H1 (cell line): Measurements from ENCODE around the gene MAST2. TPM values are rescaled to one million over a fixed set of nuclear protein-coding genes. Genes with fewer than 3 reads are reported as not detected.

Experiments used
- CTCF ChIA-PET: fragments of 300-600 bp; sonication (Branson Sonifier 250); formaldehyde crosslinking; loops from one replicate; lab custom pipeline; 2021; ENCODE audit not compliant: partially characterized antibody; lab: Charles Lee
- POLR2A ChIA-PET: fragments of 300-600 bp; sonication (Branson Sonifier 250); formaldehyde crosslinking; loops from one replicate; lab custom pipeline; 2021; ENCODE audit warnings: inconsistent platforms; ENCODE audit not compliant: partially characterized antibody; lab: Charles Lee
- DNase-seq, 2 experiments: peaks; one replicate each; pipeline versions ENCODE4 v3.0.0 to v3.0.0-alpha.2; 2010 to 2022; ENCODE audit warnings: low spot score in 2 of 2, low read depth in 1 of 2, mixed read lengths in 1 of 2
- FAIRE-seq: peaks from 2 replicates; lab custom pipeline; 2011; peaks lifted over from hg19 to GRCh38; lab: Jason Lieb, UNC
- H2AFZ ChIP-seq: 2 replicates; pipeline ENCODE4 v1.8.1; 2012; ENCODE audit warnings: low read length, inconsistent platforms
- H2AK5ac ChIP-seq: 2 replicates; pipeline ENCODE4 v1.6.1; 2013; ENCODE audit warnings: low read depth, low read length
- H2BK120ac ChIP-seq: replicated peaks from 2 replicates; pipeline ENCODE3; 2013; ENCODE audit warnings: low read depth, low read length, inconsistent platforms
- H2BK12ac ChIP-seq: 2 replicates; pipeline ENCODE4 v1.6.1; 2013; ENCODE audit warnings: low read depth, low read length
- H2BK15ac ChIP-seq: 2 replicates; pipeline ENCODE4 v1.6.1; 2013; ENCODE audit warnings: low read length
- H2BK20ac ChIP-seq: 2 replicates; pipeline ENCODE4 v1.6.1; 2013; ENCODE audit warnings: low read length
- H2BK5ac ChIP-seq: 2 replicates; pipeline ENCODE4 v1.6.1; 2013; ENCODE audit warnings: low read depth, low read length
- H3K14ac ChIP-seq: 2 replicates; pipeline ENCODE4 v1.6.1; 2013; ENCODE audit warnings: inconsistent platforms; ENCODE audit not compliant: insufficient read length
- H3K18ac ChIP-seq: 2 replicates; pipeline ENCODE4 v1.6.1; 2013; ENCODE audit warnings: low read length; ENCODE audit errors: extremely low read depth
- H3K23ac ChIP-seq: 2 replicates; pipeline ENCODE4 v1.6.1; 2013; ENCODE audit warnings: inconsistent platforms; ENCODE audit not compliant: insufficient read length
- H3K23me2 ChIP-seq: 2 replicates; pipeline ENCODE4 v1.6.1; 2013; ENCODE audit warnings: low read depth, low read length
- H3K27ac ChIP-seq: 2 replicates; pipeline ENCODE4 v1.6.1; 2011; ENCODE audit warnings: low read depth, low read length, inconsistent platforms
- H3K27me3 ChIP-seq, 4 experiments: replicated peaks in 1 of 4; 1 replicate in 1 of 4; 2 replicates in 3 of 4; pipeline versions ENCODE4 v1.6.1 to v1.8.1; 2011 to 2013; ENCODE audit warnings: low read length in 3 of 4, mild to moderate bottlenecking in 3 of 4, inconsistent platforms in 2 of 4, mixed read lengths in 2 of 4, moderate library complexity in 1 of 4; ENCODE audit not compliant: control insufficient read depth in 3 of 4, insufficient read depth in 3 of 4; ENCODE audit errors: extremely low read depth in 1 of 4
- H3K36me3 ChIP-seq, 4 experiments: 2 replicates each; pipeline versions ENCODE4 v1.6.1 to v1.8.1; 2011 to 2013; ENCODE audit warnings: mild to moderate bottlenecking in 4 of 4, low read length in 3 of 4, moderate library complexity in 2 of 4, control low read depth in 1 of 4, inconsistent platforms in 1 of 4; ENCODE audit not compliant: insufficient read depth in 4 of 4, control insufficient read depth in 2 of 4
- H3K4ac ChIP-seq: replicated peaks from 2 replicates; pipeline ENCODE3; 2013; ENCODE audit warnings: low read length, low read depth, mixed read lengths, inconsistent platforms; ENCODE audit not compliant: insufficient read length
- H3K4me1 ChIP-seq, 4 experiments: replicated peaks in 1 of 4; 1 replicate in 1 of 4; 2 replicates in 3 of 4; pipeline versions ENCODE4 v1.6.1 to v1.8.1; 2011 to 2013; ENCODE audit warnings: low read length in 3 of 4, inconsistent platforms in 2 of 4, mixed read lengths in 1 of 4; ENCODE audit not compliant: insufficient read depth in 4 of 4, control insufficient read depth in 3 of 4
- H3K4me2 ChIP-seq, 2 experiments: 2 replicates each; pipeline versions ENCODE4 v1.6.1 to v1.8.1; 2011 to 2013; ENCODE audit warnings: low read depth in 2 of 2, low read length in 2 of 2, control low read depth in 1 of 2, inconsistent platforms in 1 of 2, mild to moderate bottlenecking in 1 of 2; ENCODE audit not compliant: insufficient read depth in 1 of 2
- H3K4me3 ChIP-seq, 4 experiments: fragments of 200-600, 300-600 bp in 1 of 4; sonication (generic), shearing (Covaris generic), sonication (Bioruptor Twin) in 1 of 4; 2 replicates each; pipeline versions ENCODE4 v1.5.1 to v1.8.1; 2011 to 2016; ENCODE audit warnings: low read length in 4 of 4, low read depth in 3 of 4, control low read depth in 2 of 4, inconsistent platforms in 2 of 4, mild to moderate bottlenecking in 2 of 4, mixed read lengths in 1 of 4, moderate library complexity in 1 of 4; ENCODE audit not compliant: insufficient read depth in 2 of 4; ENCODE audit errors: extremely low read depth in 1 of 4
- H3K56ac ChIP-seq: replicated peaks from 2 replicates; pipeline ENCODE3; 2013; ENCODE audit warnings: low read depth, mild to moderate bottlenecking, mixed read lengths, low read length, inconsistent platforms; ENCODE audit not compliant: insufficient read length
- H3K79me1 ChIP-seq: 2 replicates; pipeline ENCODE4 v1.6.1; 2013; ENCODE audit warnings: low read depth, low read length, control low read depth
- H3K79me2 ChIP-seq, 2 experiments: 2 replicates each; pipeline versions ENCODE4 v1.6.1 to v1.8.1; 2012 to 2013; ENCODE audit warnings: low read length in 2 of 2, mild to moderate bottlenecking in 2 of 2, inconsistent platforms in 1 of 2; ENCODE audit not compliant: insufficient read depth in 2 of 2, control insufficient read depth in 1 of 2
- H3K9ac ChIP-seq, 4 experiments: replicated peaks in 1 of 4; 1 replicate in 1 of 4; 2 replicates in 3 of 4; pipeline versions ENCODE4 v1.6.1 to v1.8.1; 2011 to 2013; ENCODE audit warnings: low read depth in 3 of 4, low read length in 3 of 4, control low read depth in 2 of 4, mild to moderate bottlenecking in 2 of 4, moderate library complexity in 2 of 4, inconsistent platforms in 1 of 4; ENCODE audit errors: extremely low read depth in 1 of 4
- H3K9me3 ChIP-seq, 2 experiments: 2 replicates each; pipeline versions ENCODE4 v1.6.1 to v1.8.1; 2012 to 2013; ENCODE audit warnings: mild to moderate bottlenecking in 2 of 2, moderate library complexity in 2 of 2, control low read depth in 1 of 2, inconsistent platforms in 1 of 2, low read depth in 1 of 2, low read length in 1 of 2, mixed read lengths in 1 of 2; ENCODE audit not compliant: insufficient read depth in 2 of 2
- H4K20me1 ChIP-seq, 2 experiments: replicated peaks in 1 of 2; 2 replicates each; pipeline versions ENCODE3 to v1.8.1; 2011 to 2013; ENCODE audit warnings: inconsistent platforms in 2 of 2, low read length in 2 of 2, mild to moderate bottlenecking in 1 of 2; ENCODE audit not compliant: insufficient read depth in 2 of 2, control insufficient read depth in 1 of 2
- H4K5ac ChIP-seq: 2 replicates; pipeline ENCODE4 v1.6.1; 2013; ENCODE audit warnings: low read length, low read depth, mixed read lengths, inconsistent platforms; ENCODE audit not compliant: insufficient read length
- H4K8ac ChIP-seq: 2 replicates; pipeline ENCODE4 v1.8.0; 2013; ENCODE audit warnings: mild to moderate bottlenecking, moderate library complexity, low read length, inconsistent platforms; ENCODE audit not compliant: insufficient read depth; ENCODE audit errors: extremely low read depth
- H4K91ac ChIP-seq: replicated peaks from 2 replicates; pipeline ENCODE3; 2013; ENCODE audit warnings: low read length, mixed read lengths, inconsistent platforms; ENCODE audit not compliant: insufficient read length
- BCL11A ChIP-seq, 2 experiments: IDR thresholded peaks; one replicate each; pipeline ENCODE4 v1.6.1; 2011; ENCODE audit warnings: low read depth in 2 of 2, low read length in 2 of 2, mild to moderate bottlenecking in 2 of 2
- CHD2 ChIP-seq: IDR thresholded peaks from 2 replicates; pipeline ENCODE4 v1.6.1; 2012; ENCODE audit warnings: low read length, improper control_type of control experiment
- EZH2 ChIP-seq: fragments of 200-600 bp; sonication (generic); IDR thresholded peaks from 2 replicates; pipeline ENCODE4 v1.7.1; 2012; ENCODE audit warnings: low read depth, mild to moderate bottlenecking, moderate library complexity, low read length, inconsistent platforms; ENCODE audit not compliant: severe bottlenecking
- HDAC2 ChIP-seq, 2 experiments: fragments of 300-600 bp in 1 of 2; sonication (generic) in 1 of 2; IDR thresholded peaks; 2 replicates each; pipeline ENCODE4 v1.6.1; 2011 to 2012; ENCODE audit warnings: low read depth in 2 of 2, low read length in 2 of 2, mild to moderate bottlenecking in 2 of 2, moderate library complexity in 2 of 2, borderline replicate concordance in 1 of 2, inconsistent platforms in 1 of 2
- HDAC6 ChIP-seq: IDR thresholded peaks from one replicate; pipeline ENCODE4 v1.7.1; 2012; ENCODE audit warnings: low read depth, mild to moderate bottlenecking, inconsistent platforms, low read length, moderate library complexity
- KDM1A ChIP-seq: fragments of 200-600, 300-600 bp; sonication (generic); IDR thresholded peaks from 2 replicates; pipeline ENCODE4 v1.7.1; 2016; ENCODE audit warnings: mild to moderate bottlenecking, low read length, borderline replicate concordance
- SP2 ChIP-seq: IDR thresholded peaks from 2 replicates; pipeline ENCODE4 v1.6.1; 2012; ENCODE audit warnings: mild to moderate bottlenecking, low read length, inconsistent platforms
- TCF12 ChIP-seq: IDR thresholded peaks from 2 replicates; pipeline ENCODE4 v1.6.1; 2011; ENCODE audit warnings: low read depth, mild to moderate bottlenecking, low read length
- YY1 ChIP-seq: IDR thresholded peaks from 2 replicates; pipeline ENCODE4 v1.6.1; 2011; ENCODE audit warnings: low read depth, mild to moderate bottlenecking, low read length
- WGBS, 2 experiments: shearing (Covaris generic) in 1 of 2; methylation state at CpG; one replicate each; pipeline versions ENCODE4 v1.1.6 to v1.1.7; 2013 to 2015; ENCODE audit warnings: low lambda C conversion rate in 2 of 2, mixed read lengths in 2 of 2, inconsistent platforms in 1 of 2, low coverage in 1 of 2, missing lambda C conversion rate in 1 of 2; ENCODE audit not compliant: insufficient replicate concordance in 2 of 2, insufficient coverage in 1 of 2, insufficient read length in 1 of 2; ENCODE audit errors: extremely low coverage in 1 of 2, missing lambda C conversion rate in 1 of 2; 5-methylcytosine and 5-hydroxymethylcytosine counted together
- polyA plus RNA-seq, 7 experiments: library from polyadenylated mRNA; depleted of rRNA in 3 of 7; stranded (reverse) in 5 of 7; unstranded in 2 of 7; fragments of >200 nt in 5 of 7; fragments of 200-250 nt in 2 of 7; gene quantifications; 1 replicate in 5 of 7; 2 replicates in 1 of 7; 4 replicates in 1 of 7; pipeline versions ENCODE4 v1.2.1 to v1.2.3, GENCODE V29; 2011 to 2013; ENCODE audit warnings: missing spikeins in 2 of 7, mixed read lengths in 2 of 7
- total RNA-seq: library from RNA; stranded (reverse); fragmentation: NEBNext Ultra II Directional; extraction: Animal tissue kit (Norgen Biotek cat#: 25700); gene quantifications from 2 replicates; pipeline ENCODE4 v1.2.1, GENCODE V29; 2021

Gene MAST2
- total and polyA plus RNA-seq, 2 of the 8 experiments (the other 6 are each of a cell fraction or from before 2014, with no cell fraction given) = 20.5 to 35.4 TPM

DNA sequence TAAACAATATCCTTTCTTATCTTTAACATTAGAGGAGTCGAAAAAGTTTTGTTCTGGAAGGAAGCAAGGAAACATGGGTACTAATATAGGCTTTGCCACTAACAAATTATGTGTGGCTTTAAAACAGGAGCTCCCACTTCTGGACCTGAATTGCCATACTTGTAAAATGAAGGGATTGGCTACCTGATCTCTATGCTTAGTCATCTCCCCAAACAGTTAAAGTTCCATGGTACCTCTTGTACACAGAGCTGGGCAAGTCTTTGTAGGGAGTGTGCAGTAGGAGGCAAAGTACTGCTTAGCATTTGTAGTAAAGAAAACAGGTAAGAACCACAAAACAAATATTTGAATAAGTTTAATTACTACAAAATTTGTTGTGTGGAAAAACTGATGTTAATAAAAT lies 81.3 kb downstream of the MAST2 start:
- H3K4me3 ChIP-seq = no peak overlapping the region
- ChIA-PET POLR2A (no interaction called here), CTCF (no interaction called here)

More for the DNA sequence above, 81.3 kb downstream of the MAST2 start:
- Histone ChIP-seq H3K23me2 (no peaks in the 10 kb centered on the region; the same call in 1 of the 2 replicates), H3K56ac (no peak overlapping the region), H4K8ac (no peak overlapping the region), H3K27ac (no peak overlapping the region), H3K4me1 (no peaks in the 10 kb centered on the region), H3K79me1 (peaks cover 2% of the 10 kb centered on the region; the same call in 1 of the 2 replicates), H2BK120ac (no peak overlapping the region), H2BK20ac (no peak overlapping the region), H2AFZ (no peak overlapping the region), H3K4ac (no peak overlapping the region), H2AK5ac (no peak overlapping the region), H2BK12ac (no peak overlapping the region), H2BK15ac (no peak overlapping the region), H2BK5ac (no peak overlapping the region), H3K18ac (no peak overlapping the region), H3K36me3 (no peaks in the 10 kb centered on the region), H3K23ac (no peak overlapping the region), H4K20me1 (no peaks in the 10 kb centered on the region), H4K5ac (no peak overlapping the region), H3K79me2 (peaks cover 0 to 15% of the 10 kb centered on the region in 2 experiments; a peak in 1 of 4 replicates), H3K9me3 (no peaks in the 10 kb centered on the region), H3K27me3 (no peaks in the 10 kb centered on the region), H3K4me2 (no peak overlapping the region), H3K14ac (no peak overlapping the region), H3K9ac (no peak overlapping the region), H4K91ac (no peak overlapping the region)
- no peak for FAIRE-seq
- no peak for DNase-seq
- 92% methylated on average over 1 of the region's 1 CpG; no CpG with 5 or more reads in 1 of the 2 experiments for WGBS, 2 experiments
- TF ChIP-seq HDAC2 (IDR thresholded peaks at IDR 0.05; ENCODE audit: borderline replicate concordance in 1 of 2, low read depth in 2 of 2, low read length in 2 of 2) (no peak), EZH2 (no peak), KDM1A (no peak), SP2 (no peak), YY1 (no peak), HDAC6 (no peak), TCF12 (no peak), BCL11A (IDR thresholded peaks at IDR 0.05; ENCODE audit: low read depth in 2 of 2, low read length in 2 of 2) (no peak), CHD2 (no peak)
